Activated CD4-positive, alpha-beta T cell treated with anti-CD3 and anti-CD28 coated beads, Interleukin-2, amount 50 U/mL, for 48 hours (primary cell): ENCODE data around the gene TMEM106A.
A peak's percentile ranks its signal among the peaks of the same experiment; 100 is the strongest.
"Not testable (repeated sequence)": the region's sequence is repeated elsewhere in the genome, so short reads cannot be mapped to it uniquely, and the experiment has no call there.

Experiments
- DNase-seq, 2 experiments: peaks; one replicate each; pipeline ENCODE4 v3.0.0-alpha.2; 2020

TMEM106A gene

GRCh38 chr17:43216369-43216761, 4.7 kb downstream of the TMEM106A start:
- DNase-seq: no peak

- no peak for DNase-seq
Observed at GRCh38 chr17:43216762-43217613, 5.3 kb downstream of the TMEM106A start.

- DNase-seq: no peak
Observed at GRCh38 chr17:43217614-43218087, 6.0 kb downstream of the TMEM106A start.

- DNase-seq: no peak
Observed at GRCh38 chr17:43219001-43219400, 7.3 kb downstream of the TMEM106A start.

- no peak for DNase-seq
Observed at GRCh38 chr17:43219746-43220380, 8.2 kb downstream of the TMEM106A start.

GRCh38 chr17:43220511-43221125, 8.9 kb downstream of the TMEM106A start:
- no peak for DNase-seq

GRCh38 chr17:43224146-43224705, 12.6 kb downstream of the TMEM106A start:
- DNase-seq: no peak

GRCh38 chr17:43226393-43226792, 14.7 kb downstream of the TMEM106A start:
- DNase-seq: no peak

- not testable (repeated sequence) for DNase-seq
Observed at GRCh38 chr17:43228020-43228782, 16.5 kb downstream of the TMEM106A start, which contains the start of gene CCDC200. TSS of gene CCDC200 (minus strand) at chr17:43228623. CDS start at chr17:43228554, 69 bp downstream.

GRCh38 chr17:43231205-43232020, 19.7 kb downstream of the TMEM106A start:
- not testable (repeated sequence) for DNase-seq

GRCh38 chr17:43232021-43232699, 20.5 kb downstream of the TMEM106A start:
- DNase-seq: peak; percentile 35 to 38

GRCh38 chr17:43233263-43233662, 21.6 kb downstream of the TMEM106A start:
- DNase-seq: not testable (repeated sequence)

GRCh38 chr17:43233877-43234276, 22.2 kb downstream of the TMEM106A start, which contains the start of gene RNU2-1:
TSS of gene RNU2-1 (minus strand) at chr17:43233977.
- DNase-seq: not testable (repeated sequence)

GRCh38 chr17:43239597-43239996, 27.9 kb downstream of the TMEM106A start:
- not testable (repeated sequence) for DNase-seq

- DNase-seq: not testable (repeated sequence)
Observed at GRCh38 chr17:43240596-43241352, 29.1 kb downstream of the TMEM106A start.

GRCh38 chr17:43246456-43246855, 34.8 kb downstream of the TMEM106A start:
- not testable (repeated sequence) for DNase-seq
